CD4-positive, alpha-beta T cell treated with Interferon gamma for 1 hour (primary cell): ENCODE data around the gene FLRT1.

Experiments used
- DNase-seq: peaks from one replicate; pipeline ENCODE4 v3.0.0-alpha.2; 2020

Gene FLRT1, protein sequence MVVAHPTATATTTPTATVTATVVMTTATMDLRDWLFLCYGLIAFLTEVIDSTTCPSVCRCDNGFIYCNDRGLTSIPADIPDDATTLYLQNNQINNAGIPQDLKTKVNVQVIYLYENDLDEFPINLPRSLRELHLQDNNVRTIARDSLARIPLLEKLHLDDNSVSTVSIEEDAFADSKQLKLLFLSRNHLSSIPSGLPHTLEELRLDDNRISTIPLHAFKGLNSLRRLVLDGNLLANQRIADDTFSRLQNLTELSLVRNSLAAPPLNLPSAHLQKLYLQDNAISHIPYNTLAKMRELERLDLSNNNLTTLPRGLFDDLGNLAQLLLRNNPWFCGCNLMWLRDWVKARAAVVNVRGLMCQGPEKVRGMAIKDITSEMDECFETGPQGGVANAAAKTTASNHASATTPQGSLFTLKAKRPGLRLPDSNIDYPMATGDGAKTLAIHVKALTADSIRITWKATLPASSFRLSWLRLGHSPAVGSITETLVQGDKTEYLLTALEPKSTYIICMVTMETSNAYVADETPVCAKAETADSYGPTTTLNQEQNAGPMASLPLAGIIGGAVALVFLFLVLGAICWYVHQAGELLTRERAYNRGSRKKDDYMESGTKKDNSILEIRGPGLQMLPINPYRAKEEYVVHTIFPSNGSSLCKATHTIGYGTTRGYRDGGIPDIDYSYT

DNA sequence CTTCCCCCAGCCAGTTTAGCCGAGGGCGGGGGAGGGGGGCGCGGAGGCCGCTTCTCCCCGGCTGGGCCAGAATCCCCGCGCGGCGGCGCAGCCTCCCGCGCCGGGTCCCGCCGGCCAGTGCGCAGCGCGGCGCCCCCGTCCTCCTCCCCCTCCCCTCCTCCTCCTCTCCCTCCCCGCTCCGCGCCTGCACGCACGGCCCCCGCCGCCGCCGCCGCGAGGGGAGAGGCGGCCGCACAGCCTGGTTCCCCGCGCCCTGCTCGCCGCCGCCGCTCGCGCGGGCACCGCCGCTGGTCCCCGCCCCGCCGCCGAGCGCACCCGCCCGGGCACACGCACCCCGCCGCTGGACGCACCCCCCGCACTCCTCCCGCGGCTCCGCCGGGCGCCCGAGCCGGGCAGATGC is at the start of gene FLRT1:
Gene FLRT1 (plus strand): TSS at position 356 of the 400 bp plus-strand sequence. CDS start 80,337 bp downstream, outside the sequence.
- DNase-seq, result no peak

DNA sequence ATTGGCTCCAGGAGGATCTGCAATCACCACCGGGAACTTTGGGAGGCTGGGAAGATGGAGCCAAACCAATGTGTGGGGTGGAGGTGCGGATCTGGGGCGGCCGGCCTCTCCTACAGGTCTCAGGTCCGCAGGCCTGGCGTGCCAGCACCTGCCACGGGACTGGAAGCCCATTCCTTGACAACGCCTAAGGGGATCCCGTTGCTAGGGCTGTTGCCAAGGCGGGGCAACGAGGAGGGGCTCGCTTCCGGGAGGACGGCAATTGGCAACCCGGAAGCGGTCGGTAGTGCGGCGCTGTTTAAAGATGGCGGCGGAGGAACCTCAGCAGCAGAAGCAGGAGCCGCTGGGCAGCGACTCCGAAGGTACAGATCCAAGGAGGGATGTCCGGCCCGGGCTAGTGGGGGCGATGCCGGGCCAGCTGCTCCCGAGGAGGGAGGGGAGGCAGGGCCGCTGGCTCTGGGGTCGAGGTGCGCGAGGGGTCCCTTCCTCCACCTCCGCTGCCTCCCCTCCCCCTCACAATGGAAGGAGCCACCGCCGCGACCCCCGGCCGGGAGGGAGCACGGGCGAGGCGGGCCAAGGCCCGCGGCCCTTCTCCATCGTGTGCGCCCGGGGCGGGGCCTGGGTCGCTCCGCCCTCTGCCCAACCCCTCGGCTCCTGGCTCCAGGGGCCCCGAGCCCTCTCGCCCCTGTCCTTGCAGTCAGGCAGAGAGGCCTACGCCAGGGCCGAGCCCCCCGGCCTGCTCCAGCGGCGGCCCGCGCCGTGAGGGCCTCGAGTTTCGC is 49.4 kb upstream of the FLRT1 start, which contains the start of gene OTUB1:
Gene OTUB1 (plus strand): TSS at position 283 of the 776 bp plus-strand sequence. CDS start 19 bp downstream, at position 302.
- DNase-seq, result peak; percentile 85

DNA sequence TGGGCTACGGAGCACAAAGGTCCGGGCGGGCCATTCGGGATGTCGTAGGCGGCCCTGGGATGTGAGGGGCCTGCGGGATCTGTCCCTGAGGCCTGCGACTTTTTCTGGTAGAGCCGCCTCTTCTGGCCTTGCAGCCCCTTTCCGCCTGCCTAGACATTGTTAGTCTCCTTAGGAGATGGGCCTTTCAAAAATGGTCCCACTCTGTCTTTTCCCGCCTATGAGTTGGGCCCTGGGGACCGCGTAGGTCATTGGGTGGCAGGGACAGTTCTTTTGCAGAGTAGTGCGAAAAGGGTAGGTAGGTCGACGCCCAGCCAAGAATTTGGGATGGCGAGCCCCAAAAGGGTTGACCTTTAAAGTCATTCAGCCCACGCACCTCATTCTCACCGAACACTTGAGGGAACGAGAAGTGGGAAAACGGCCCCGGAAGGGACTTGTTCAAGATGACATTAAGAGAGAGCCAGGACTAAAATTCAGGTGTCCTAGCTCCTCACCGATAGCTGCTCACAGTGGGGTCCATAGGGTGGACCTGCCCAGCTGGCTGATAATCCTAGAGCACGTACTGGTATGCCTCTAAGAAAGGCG is 48.7 kb upstream of the FLRT1 start:
- DNase-seq, result no peak

DNA sequence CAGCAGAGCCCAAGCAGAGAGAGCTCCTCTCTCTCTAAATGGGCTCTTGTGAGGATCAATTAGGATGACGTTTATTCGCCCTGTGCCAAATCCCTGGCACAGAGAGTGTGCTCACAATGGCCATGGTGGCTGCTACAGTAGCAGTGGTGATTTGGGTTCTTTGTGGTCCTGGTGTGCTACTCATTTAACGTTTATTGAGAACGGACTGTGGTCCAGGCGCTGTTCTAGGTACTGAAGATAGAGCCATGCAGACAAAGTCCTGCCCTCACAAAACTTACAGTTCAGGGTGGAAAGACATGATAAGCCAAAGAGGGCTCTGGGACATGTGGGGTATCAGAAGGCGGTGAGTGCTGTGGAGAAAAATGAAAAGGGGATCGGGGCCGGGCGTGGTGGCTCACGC is 44.2 kb upstream of the FLRT1 start:
- DNase-seq, result no peak

DNA sequence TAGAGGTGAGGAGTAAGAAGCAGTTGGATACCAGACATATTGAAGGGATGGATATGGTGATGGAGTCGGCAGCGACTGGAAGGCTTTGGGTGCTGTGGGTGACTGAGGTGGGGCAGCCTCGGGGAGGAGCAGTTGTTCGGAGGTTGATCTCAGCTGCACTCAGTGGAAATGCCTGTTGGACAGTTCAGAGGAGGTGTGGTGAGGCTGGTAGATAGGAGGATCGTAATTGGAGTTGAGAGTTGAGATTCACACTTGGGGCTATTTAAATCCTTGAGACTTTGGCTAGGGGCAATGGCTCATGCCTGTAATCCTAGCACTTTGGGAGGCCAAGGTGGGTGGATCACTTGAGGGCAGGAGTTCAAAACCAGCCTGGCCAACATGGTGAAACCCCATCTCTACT is 42.6 kb upstream of the FLRT1 start:
- no peak for DNase-seq

DNA sequence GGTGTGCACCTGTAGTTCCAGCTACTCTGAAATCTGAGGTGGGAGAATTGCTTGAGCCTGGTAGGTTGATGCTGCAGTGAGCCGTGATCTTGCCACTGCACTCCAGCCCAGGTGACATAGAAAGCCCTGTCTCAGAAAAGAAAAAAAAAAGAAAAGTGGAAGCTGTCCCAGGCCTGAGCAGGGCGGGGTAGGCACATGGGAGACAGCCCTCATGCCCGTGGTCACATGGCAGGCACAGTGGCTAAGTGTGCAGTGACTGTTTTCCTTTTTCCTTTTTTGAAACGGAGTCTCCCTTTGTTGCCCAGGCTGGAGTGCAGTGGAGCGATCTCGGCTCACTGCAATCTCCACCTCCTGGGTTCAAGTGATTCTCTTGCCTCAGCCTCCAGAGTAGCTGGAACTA is 41.7 kb upstream of the FLRT1 start:
- DNase-seq, result no peak

DNA sequence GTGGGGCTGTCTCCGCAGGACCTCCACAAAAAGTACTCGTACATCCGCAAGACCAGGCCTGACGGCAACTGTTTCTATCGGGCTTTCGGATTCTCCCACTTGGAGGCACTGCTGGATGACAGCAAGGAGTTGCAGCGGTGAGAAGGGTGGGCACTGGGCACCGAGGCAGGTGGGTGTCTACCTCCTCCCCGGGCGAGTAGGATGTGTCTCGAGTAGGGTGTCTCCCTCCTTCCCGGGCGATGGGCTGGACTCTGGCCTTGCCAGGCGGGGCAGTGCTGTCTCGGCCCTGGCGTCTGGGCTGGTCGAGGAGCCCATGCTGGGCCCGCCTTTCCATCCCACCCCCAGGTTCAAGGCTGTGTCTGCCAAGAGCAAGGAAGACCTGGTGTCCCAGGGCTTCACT is 39.2 kb upstream of the FLRT1 start:
- DNase-seq, result no peak

DNA sequence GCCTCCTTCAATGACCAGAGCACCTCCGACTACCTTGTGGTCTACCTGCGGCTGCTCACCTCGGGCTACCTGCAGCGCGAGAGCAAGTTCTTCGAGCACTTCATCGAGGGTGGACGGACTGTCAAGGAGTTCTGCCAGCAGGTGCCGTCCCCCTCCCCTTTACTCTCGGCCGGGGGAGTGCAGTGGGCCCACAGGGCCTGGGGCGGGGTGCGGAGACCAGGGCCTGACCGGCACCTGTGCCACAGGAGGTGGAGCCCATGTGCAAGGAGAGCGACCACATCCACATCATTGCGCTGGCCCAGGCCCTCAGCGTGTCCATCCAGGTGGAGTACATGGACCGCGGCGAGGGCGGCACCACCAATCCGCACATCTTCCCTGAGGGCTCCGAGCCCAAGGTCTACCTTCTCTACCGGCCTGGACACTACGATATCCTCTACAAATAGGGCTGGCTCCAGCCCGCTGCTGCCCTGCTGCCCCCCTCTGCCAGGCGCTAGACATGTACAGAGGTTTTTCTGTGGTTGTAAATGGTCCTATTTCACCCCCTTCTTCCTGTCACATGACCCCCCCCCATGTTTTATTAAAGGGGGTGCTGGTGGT is 38.5 kb upstream of the FLRT1 start:
- DNase-seq, result no peak

DNA sequence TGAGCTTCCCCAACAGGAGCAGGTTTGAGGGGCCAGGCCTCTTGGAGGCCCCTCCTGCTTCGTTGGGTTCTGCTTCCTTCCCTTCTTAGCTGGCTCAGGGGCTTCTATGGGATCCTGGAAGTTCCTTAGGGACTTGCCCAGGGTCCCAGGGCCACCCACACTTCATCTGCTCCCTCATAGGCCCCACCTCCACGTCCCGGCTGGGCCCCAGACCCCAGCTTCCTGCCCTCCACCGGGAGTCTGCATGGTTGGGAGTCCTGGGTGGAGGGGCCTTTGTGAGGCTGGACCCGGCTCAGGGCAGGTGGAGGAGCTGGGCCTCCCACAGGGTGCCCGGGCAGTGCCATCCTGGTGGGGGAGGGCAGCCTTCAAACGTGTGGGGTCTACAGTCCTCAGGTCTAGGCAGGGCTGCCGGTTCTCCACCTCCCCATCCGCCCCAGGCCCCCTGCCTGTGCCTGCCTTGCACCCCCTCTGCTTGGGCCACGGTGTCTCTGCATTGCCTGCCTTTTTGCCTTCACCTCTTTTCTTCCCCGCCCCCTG is 37.9 kb upstream of the FLRT1 start:
- DNase-seq, result no peak

DNA sequence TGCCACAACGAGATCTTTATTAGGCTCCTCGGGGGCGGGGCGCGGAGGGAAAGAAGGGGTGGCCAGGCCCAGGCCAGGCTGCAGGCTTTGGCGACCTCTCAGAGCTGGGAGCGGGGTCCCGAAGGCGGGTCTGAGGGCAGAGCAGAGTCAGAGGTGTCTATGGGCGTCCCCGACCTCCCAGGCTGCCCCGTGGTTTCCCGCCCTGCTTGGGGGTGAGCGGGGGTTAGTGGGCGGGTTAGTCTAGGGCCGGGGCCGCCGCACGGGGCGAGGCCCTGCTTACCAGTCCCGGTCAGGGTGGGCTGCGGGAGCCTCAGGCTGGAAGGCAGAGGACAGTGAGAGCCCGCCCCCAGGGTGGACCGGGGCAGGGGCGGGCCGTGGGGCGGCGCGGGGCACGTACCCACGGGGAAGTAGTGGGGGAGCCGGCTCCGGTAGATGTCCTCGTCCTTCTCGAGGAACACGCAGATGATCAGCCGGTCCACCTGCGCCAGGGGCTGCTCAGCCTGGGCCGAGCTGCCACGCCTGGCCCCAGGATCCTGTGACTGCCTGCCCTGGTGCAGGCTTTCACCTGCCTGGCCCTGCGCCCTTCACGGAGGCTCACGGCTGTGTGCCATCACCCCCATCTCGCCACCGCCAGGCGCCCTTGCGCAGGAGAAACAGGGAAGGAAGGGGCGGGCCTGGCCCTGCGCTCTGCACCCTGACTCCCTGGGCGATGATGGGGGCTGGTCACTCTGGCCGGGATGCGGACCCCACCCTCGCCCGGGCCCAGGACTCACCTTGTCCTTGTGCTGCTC is 37.0 kb upstream of the FLRT1 start:
- DNase-seq, result no peak

DNA sequence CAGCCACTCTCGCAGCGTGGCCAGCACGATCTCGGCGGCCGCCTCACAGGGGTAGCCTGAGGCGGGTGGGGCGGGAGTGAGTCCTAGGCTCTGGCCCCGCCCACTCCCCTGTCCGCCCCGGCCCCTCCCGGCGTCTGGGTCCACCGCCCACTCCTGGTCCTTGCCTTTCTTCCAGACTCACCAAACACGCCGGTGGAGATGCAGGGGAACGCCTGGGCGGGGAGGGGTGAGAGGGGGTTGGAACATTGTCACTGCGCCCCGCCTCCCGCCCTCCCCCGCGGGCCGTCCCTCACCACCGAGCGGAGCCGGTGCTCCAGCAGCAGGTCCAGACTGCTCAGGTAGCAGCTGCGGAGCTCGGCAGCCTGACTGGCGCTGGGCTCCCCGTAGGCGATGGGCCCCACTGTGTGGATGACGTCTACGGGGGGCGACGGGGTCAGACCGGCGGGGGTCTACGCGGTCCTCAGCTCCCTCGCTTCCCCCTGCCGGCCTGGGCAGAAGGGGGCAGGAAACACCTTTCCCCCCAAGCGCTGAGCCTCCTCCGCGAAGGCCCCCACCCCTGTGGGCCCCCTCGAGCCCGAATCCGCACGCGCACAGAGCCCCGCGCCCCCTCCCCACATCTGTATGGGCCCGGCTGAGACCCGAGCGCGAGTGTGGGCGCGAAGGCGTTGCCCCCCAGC is 36.2 kb upstream of the FLRT1 start:
- DNase-seq, result peak; percentile 42

DNA sequence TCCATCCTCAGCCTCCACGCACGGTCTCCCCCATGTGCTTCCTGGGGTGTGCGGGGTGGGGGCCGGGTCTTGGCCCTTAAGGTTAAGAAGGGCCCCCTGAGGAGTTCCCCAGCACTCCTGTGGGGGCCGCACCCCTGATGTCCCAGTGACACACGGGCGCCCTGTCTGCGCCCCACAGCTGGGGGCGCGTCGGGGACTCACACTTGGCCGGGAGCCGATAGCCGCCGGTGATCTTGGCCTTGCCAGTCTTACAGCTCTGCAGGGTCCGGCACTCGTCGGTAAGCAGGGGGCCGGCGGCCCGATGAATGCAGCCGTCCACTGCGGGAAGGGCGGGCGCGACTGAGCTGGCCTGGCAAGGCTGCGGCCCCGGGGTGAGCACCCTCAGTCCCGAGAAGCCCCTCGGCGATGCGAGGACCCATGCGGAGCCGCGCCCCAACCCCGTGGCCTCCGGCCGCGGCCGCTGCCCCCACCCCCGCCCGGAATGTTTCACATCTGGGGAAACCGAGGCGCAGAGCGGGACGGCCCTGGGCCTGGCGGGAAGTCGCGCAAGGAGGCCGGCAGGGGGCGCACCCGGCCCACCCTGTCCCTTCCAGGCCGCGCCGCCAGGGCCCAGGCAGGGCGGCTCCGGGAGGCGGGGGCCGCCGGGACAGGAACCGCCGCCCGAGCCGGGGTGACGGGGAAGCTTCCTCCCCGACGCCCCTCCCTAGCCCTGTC is 35.5 kb upstream of the FLRT1 start:
- peak; percentile 77 for DNase-seq

DNA sequence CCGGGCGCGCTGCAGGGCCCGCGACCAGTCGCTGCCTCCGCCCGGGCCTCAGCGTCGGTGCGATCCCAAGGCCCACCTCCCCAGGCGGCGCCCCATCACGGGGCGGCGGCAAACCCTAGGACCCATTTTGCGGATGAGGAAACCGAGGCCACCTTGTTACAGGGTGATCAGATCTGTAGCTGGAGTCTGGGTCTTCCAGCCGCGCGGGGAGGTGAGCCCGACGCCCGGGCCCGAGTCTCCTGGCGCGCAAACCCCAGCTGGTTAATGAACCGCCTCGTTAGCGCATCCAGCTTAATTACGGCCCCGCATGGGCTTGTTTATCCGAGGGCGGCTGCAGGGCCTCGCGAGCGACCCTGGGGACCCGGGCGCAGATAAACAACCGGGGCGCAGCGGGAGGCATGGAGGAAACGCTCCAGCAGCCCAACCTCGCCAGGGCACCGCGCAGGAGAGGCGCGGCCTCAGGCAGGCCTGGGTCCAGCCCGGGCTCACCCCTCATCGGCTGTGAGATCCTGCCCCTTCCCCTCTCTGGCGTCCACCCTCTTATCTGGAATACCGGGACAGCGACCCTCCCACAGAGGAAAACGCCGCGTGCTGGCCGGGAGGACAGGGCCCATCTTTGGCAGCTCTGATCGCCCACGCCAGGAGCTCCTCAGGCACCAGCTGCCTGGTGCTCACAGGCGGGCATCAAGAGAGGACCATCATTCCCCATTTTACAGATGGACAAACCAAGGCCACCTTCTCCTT is 34.8 kb upstream of the FLRT1 start:
- no peak for DNase-seq

DNA sequence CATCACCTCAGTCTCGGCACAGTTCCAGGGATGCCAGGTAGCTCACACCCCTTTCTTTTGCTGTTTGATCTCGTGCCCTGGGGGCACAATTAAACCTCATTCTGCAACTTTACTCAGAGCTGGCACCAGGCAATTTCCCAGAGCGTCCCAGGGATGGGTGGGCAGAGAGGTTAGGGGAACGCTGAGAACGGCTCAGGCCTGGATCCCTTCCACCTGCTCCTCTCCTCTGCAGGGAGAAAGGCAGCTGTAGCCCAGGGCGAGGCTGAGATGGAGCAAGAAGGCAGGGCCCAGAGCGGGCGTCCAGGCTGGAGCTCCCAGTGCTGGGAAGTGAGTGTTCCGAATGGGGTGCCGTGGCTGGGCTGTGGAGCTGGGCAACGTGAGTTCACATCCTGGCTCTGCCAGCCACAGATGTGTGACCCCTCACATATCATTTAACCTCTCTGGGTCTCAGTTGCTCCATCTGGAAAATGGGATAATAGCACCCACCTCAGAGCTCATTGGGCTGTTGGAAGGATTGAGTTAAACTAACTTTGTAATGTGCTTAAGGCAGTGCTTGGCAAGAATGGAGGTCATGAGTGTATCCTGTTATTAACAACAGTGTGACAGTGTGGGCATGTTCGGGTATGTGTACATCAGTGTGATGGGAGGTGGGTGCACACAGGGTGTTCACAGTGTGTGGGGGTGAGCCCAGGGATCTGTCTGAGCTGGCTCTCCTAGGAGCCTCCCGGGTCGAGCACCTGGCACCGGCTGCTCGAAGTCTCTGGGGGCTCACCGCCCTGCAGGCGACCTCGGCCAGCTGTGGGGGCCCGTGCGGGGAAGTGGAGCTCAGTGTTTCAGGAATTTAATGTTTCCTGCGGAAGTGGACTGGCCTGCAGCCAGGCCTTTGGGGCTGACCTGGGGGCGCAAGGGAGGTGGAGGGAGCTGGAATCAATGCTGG is 34.0 kb upstream of the FLRT1 start:
- no peak for DNase-seq

DNA sequence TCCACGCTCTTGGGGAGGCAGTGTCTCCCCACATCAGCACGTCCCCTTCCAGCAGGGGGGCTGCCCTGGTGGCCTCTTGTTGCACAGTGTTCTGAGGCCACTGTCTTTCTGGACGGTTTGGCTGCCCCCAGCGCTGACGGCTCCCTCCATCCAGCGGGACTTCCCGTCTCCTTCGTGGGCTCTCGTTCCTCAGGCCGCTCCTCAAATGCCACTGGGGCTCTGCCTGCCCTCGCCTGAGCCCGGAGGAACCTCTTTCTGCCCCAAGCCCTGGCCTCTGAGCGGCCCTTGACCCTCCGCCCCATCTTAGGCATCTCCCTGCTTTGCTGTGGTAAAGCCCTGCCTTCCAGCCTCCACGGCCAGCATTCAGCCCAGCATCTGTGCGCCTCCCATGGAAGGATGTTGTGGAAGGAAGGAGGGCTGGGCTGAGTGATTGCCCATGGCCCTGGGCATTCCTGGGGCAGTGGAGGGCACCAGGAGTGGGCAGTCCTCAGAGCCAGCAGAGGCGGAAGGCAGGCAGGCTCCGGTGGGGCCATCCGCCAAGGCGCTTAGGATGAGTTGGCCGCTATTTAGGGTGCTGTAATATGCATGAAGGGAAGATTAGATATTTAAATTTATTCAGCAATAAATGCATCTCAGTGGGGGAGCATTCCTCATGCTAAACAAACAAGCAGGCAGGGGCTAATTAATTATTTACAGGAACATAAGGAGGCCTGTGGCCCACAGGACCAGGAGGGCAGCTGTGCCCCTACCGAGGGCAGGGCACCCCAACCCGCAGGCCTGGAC is 31.7 kb upstream of the FLRT1 start:
- no peak for DNase-seq

DNA sequence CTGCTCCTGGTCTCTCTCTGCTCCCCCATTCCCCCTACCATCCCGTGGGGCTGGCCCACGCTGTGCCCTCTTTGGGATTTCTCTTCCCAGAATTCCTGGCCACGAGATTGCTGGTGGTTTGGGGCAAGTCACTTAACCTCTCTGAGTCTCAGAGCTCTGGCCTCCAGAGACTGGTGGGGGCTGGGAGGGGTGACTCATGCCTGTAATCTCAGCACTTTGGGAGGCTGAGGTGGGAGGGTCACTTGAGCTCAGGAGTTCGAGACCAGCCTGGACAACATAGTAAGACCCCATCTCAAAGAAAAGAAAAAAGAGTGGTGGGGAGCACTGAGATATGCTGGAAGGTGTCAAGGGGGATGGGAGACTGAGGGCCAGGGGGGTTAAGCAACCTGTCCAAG is 31.1 kb upstream of the FLRT1 start:
- no peak for DNase-seq

DNA sequence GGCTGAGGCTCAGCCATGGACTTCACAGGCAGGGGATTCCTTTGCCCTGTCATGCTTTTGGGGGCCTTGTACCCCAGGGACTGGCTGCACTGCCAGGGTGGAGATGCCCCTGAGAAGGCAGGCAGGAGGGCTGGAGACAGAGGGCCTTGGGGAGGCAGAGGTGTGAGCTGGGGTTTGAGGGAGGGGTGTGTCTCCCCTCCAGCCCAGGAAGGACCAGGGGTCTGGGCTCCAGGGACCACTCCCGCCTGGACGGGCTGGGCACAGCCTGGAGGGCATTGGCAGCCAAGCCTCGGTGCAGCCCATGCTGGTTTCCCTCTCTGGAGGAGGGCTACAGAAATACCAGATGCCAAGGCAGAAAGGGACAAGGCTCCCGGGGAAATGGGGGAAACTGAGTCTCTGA is 30.0 kb upstream of the FLRT1 start:
- DNase-seq, result no peak

DNA sequence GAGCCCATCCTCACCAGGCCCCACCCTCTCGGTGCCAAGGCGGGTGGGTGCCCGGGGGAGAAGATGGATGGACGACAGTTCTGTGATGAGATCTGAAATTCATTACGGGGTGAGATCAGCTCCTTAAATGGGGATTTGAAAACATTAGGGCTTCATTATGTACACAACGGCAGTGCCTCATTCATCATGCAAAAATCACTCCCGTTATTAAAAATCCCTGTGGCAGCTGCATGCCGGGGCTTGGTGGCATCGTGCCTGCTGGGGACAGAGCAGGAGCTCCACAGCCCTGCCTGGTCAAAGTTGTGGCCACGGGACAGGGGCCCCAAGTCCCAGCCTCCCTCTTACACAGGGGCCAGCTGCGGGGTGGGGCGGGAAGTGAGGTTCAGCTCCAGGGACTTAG is 29.3 kb upstream of the FLRT1 start:
- DNase-seq, result no peak
